Kidney (tissue), 14 donors: ENCODE measurements around the gene CREB3L2. TPM values are rescaled to one million over a fixed set of nuclear protein-coding genes. Genes with fewer than 3 reads are reported as not detected.

ENCODE experiments used
- DNase-seq, 5 donors: peaks; one replicate each; pipeline ENCODE4 v3.0.0-alpha.2; 2013 to 2020
- FAIRE-seq: peaks from 2 replicates; lab custom pipeline; 2012; peaks lifted over from hg19 to GRCh38; lab: Jason Lieb, UNC
- H3K27ac ChIP-seq, 2 donors: one replicate each; pipeline ENCODE4 v1.7.0; 2013; ENCODE audit warnings: low read depth in 2 of 2, low read length in 2 of 2, inconsistent platforms in 1 of 2
- H3K27me3 ChIP-seq: one replicate; pipeline ENCODE4 v1.7.1; 2013; ENCODE audit warnings: low read length, inconsistent platforms; ENCODE audit not compliant: control insufficient read depth, insufficient read depth
- H3K36me3 ChIP-seq, 3 donors: one replicate each; pipeline versions ENCODE4 v1.7.0 to v1.7.1; 2013; ENCODE audit warnings: low read length in 3 of 3, control low read depth in 1 of 3, inconsistent platforms in 1 of 3; ENCODE audit not compliant: insufficient read depth in 3 of 3, control insufficient read depth in 2 of 3
- H3K4me1 ChIP-seq, 3 donors: one replicate each; pipeline versions ENCODE4 v1.7.0 to v1.7.1; 2013; ENCODE audit warnings: low read length in 3 of 3, inconsistent platforms in 1 of 3, low read depth in 1 of 3; ENCODE audit not compliant: control insufficient read depth in 2 of 3, insufficient read depth in 2 of 3
- H3K4me3 ChIP-seq, 3 donors: one replicate each; pipeline versions ENCODE4 v1.7.0 to v1.8.1; 2013; ENCODE audit warnings: low read length in 3 of 3, control low read depth in 1 of 3, inconsistent platforms in 1 of 3
- H3K9ac ChIP-seq, 3 donors: one replicate each; pipeline versions ENCODE4 v1.7.0 to v1.7.1; 2013; ENCODE audit warnings: low read length in 3 of 3, control low read depth in 1 of 3, inconsistent platforms in 1 of 3
- H3K9me3 ChIP-seq, 3 donors: one replicate each; pipeline versions ENCODE4 v1.7.0 to v1.7.1; 2013; ENCODE audit warnings: low read length in 3 of 3, control low read depth in 1 of 3, inconsistent platforms in 1 of 3; ENCODE audit not compliant: control insufficient read depth in 2 of 3, insufficient read depth in 1 of 3
- CTCF ChIP-seq: IDR thresholded peaks from 3 replicates; pipeline ENCODE4 v1.5.1; 2012; ENCODE audit warnings: mild to moderate bottlenecking, moderate library complexity, borderline replicate concordance; ENCODE audit not compliant: insufficient read depth; ENCODE audit errors: extremely low read depth
- intact Hi-C: fragments of 100-400 bp; cut with DNase I; formaldehyde crosslinking; loops from one replicate; pipeline ENCODE4 v1.11.1; 2022
- polyA plus RNA-seq: library from polyadenylated mRNA; stranded (reverse); fragments of 350-450 nt; fragmentation: Illumina TruSeq; extraction: RNeasy Lipid Tissue Mini Kit (QIAGEN cat#74804); gene quantifications from one replicate; pipeline ENCODE4 v1.2.3, GENCODE V29; 2014; ENCODE audit warnings: low read depth, low replicate concordance; ENCODE audit not compliant: insufficient read depth
- total RNA-seq: library from RNA; stranded (reverse); fragmentation: NEBNext Ultra II Directional; extraction: Animal tissue kit (Norgen Biotek cat#: 25700); gene quantifications from one replicate; pipeline ENCODE4 v1.2.1, GENCODE V29; 2021
- donor health status: control.
- donor health status: control.
- donor health status: control.
- donor health status: control.
- donor health status: control.
- donor health status: DM: yes; HTN: yes; CAD: no.
- donor health status: Normal renal cell carcinoma (clear cell type).

CREB3L2 gene
- total and polyA plus RNA-seq, 2 donors from 2014 or later, result 18.5 to 114 TPM

DNA sequence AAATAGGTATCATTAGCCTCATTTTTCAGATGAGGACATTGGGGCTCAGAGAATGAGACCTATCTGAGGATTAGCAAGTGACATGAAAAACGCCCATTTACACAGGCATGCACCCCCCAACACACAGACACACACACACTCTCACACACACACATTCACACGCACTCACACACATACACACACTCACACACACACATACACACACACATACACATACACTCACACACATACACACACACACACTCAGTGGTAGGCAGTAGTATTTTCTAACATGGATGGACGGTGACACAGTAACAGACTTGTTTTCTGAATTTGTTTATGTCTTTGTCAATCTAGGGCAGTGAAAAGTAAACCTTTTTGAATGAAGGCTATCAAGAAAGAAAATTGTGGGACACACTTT, 176.4 kb downstream of the CREB3L2 start:
- H3K4me3 ChIP-seq, result no peak overlapping the region
- intact Hi-C loops, result no loop called here
- no peak overlapping the region for H3K9ac ChIP-seq
- H3K27ac ChIP-seq, result no peak overlapping the region
- no peaks in the 10 kb centered on the region for H3K36me3 ChIP-seq
- H3K27me3 ChIP-seq, result no peaks in the 10 kb centered on the region
- FAIRE-seq (no peak), DNase-seq (no peak)
- no peaks in the 10 kb centered on the region for H3K4me1 ChIP-seq
- no peaks in the 10 kb centered on the region for H3K9me3 ChIP-seq
- TF ChIP-seq CTCF, result no peak

Other genes starting within 250 kb of the CREB3L2 start
- gene DGKI, start 155.1 kb downstream of the CREB3L2 start, total RNA-seq, result 1.3 TPM
- 2.5 TPM for gene DGKI, start 155.1 kb downstream of the CREB3L2 start, polyA plus RNA-seq
- gene AKR1D1, start 74.4 kb upstream of the CREB3L2 start, total RNA-seq, result not detected
- gene AKR1D1, start 74.4 kb upstream of the CREB3L2 start, polyA plus RNA-seq, result not detected